Fibroblast of skin of scalp (primary cell): ENCODE data around the gene GRIN2D.
A peak's percentile ranks its signal among the peaks of the same experiment; 100 is the strongest.
"Not testable (repeated sequence)": the region's sequence is repeated elsewhere in the genome, so short reads cannot be mapped to it uniquely, and the experiment has no call there.

Experiments used
- DNase-seq: peaks from one replicate; pipeline ENCODE4 v3.0.0-alpha.2; 2013

The GRIN2D gene

DNA sequence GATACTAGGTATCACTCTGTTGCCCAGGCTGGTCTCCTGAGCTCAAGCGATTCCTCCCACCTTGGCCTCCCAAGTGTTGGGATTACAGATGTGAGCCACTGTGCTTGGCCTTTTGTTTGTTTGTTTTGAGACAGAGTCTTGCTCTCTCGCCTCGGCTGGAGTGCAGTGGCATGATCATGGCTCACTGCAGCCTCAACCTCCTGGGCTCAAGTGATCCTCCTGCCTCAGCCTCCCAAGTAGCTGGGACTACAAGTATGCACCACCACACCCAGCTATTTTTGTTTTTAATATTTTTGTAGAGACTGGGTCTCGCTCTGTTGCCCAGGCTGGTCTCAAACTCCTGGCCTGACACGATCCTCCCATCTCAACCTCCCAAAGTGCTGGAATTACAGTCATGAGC is 21.7 kb upstream of the GRIN2D start:
- DNase-seq = not testable (repeated sequence)

DNA sequence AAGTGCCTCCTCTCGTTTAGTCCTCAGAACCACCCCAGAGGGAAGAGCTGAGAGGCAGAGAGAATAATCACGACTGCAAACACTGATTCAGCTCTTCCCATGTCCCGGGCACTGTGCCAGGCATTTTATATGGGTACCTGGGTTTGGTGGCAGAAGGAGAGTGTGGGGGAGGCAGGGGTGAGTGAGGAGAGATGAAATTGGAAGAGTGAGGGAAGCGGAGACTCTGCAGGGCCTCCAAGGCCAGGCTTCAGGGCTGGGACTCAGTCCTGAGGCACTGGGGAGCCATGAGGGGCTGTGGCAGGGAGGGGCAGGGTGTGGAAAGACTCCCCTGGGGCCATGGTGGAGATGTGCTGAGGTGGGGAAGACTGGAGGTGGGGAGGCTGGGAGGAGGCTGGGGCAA is 20.6 kb upstream of the GRIN2D start:
- DNase-seq = no peak

DNA sequence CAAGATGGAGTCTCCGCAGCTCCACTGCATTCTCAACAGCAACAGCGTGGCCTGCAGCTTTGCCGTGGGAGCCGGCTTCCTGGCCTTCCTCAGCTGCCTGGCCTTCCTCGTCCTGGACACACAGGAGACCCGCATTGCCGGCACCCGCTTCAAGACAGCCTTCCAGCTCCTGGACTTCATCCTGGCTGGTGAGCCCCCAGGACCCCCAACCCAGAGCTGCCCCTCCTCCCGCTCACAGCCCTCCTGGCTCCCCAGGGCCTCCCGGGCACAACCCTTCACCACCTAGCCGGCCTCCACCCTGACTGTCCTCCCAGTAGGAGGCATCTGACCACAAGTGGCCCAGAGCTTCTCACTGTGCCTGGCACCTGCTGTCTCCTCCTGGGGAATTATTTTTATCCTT is 19.9 kb upstream of the GRIN2D start:
- DNase-seq = no peak

DNA sequence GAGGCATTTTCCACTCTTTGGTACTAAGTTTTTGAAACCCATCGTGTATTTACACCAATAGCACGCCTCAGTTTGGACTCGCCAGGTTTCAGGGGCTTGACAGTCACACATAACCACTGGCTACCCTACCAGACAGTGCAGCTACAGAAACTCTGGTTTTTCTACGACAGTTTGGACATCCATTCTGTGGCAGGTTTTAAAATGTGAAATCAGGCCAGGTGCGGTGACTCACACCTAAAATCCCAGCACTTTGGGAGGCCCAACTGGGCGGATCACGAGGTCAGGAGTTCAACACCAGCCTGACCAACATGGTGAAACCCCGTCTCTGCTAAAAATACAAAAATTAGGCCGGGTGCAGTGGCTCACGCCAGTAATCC is 15.3 kb upstream of the GRIN2D start:
- DNase-seq = no peak

- no peak for DNase-seq
Observed at GRCh38 chr19:48379058-48379457, 14.4 kb upstream of the GRIN2D start.

- no peak for DNase-seq
Observed at GRCh38 chr19:48381178-48381950, 12.1 kb upstream of the GRIN2D start.

DNA sequence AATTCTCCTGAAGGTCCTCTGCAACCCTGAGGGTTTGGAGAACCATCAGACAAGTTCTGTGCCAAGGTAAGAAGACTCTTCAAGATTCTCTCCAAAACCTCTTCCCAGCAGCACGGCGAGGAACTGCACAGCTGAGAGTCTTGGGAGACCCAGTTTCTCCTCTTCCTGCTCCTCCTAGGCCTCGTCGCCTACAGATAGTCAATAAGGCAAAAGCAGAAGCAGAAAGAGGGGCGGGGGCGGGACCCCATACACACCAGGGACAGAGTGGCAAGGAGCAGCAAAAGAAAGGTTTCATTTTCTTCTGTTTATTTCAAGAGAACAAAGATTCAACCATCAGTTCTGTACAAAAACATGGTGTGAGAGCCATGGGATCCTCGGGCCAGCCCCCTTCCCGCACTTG is 11.2 kb upstream of the GRIN2D start:
- no peak for DNase-seq

GRCh38 chr19:48385461-48386087 is 7.9 kb upstream of the GRIN2D start:
- no peak for DNase-seq

GRCh38 chr19:48386981-48387380 is 6.5 kb upstream of the GRIN2D start:
- DNase-seq = no peak

DNA sequence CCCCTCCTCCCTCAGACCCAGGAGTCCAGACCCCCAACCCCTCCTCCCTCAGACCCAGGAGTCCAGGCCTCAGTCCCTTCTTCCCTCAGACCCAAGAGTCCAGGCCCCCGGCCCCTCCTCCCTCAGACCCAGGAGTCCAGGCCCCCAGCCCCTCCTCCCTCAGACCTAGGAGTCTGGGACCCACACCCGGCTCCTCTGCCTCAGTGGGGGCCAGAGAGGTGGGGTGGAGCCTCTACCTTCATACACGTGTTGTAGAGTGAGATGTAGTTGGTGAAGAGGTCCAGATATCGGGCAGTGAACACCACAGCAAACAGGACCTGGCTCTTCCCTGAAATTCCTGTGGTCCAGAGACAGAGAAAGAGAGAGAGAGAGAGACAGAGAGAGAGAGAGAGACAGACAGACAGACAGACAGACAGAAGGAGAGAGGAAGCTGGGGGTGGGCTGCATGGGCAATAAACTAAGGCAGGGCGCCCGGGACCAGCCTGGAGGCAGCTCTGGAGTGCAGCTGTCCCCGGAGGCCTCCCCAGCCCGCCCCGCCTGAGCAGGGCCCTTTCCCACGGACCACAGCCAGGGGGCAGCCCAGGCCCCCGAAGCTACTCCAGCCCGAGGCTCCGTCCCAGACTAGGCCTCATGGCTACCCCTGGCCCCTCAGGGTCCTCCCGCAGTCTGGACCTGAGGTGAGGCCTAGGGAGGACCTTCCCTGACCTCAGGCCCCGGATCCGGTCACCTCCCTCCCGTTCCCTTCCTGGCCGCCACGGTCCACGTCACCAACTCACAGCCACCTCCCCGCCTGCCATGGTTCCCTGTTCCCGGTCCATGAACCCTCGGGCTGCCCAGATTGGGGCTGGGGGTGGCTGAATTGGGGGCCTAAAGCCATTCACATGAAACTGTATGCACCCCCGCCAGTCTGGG is 3.0 kb upstream of the GRIN2D start:
- peak; percentile 62 for DNase-seq

DNA sequence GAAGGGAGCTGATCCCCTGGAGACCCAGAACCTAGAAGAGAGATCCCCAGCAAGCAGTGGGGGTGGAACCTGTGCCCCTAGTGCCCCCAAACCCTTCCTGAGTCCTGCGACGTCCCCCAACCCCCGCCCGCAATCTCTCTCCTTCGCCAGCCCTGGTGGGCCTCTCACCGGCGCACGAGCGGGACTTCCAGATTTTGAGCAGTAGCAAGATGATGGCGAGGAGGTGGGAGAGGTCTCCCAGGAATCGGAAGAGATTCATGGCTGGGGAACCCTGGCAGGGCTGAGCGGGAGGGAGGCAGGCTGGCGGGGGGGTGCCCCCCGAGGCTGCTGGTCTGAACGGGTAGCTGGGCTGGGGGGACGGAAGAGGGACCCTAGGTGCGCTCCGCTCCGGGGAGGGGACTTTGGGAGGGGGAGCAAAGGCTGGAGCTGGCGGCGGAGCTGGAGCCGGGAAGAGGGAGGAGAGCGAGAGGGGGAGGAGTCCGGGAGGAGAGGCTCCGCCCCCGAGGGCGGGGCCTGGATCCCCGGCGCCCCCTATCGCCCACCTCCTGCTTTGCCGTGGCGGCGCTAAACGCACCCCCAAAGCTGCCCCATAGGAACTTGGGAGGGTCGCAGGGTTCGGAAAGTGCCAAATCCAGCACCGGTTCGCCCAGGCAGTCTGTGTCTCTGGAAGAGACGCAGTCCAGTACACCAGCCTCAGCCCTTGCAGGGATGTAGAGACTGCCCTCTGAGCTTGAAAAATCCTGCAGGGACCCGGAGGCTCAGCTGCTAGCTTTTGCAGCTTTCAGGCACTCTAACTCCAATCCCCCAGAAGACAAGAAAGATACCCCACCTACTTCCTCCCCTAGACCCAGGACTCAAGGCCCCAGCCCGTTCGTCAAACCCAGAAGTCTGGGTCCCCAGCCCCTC is 2.1 kb upstream of the GRIN2D start, which contains the start of gene KDELR1:
Gene KDELR1, minus strand, starts transcription at position 452 of the 906 bp plus-strand sequence. Its CDS starts 193 bp downstream, at position 259.
- peak; percentile 77 for DNase-seq

DNA sequence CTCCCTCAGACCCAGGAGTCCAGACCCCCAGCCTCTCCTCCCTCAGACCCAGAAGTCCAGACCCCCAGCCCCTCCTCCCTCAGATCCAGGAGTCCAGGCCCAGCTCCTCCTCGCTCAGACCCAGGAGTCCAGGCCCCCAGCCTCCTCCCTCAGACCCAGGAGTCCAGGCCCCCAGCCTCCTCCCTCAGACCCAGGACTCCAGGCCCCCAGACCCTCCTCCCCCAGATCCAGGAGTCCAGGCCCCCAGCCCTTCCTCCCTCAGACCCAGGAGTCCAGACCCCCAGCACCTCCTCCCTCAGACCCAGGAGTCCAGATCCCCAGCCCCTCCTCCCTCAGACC is 1.5 kb upstream of the GRIN2D start:
- not testable (repeated sequence) for DNase-seq

- DNase-seq = no peak
Observed at GRCh38 chr19:48392860-48393558, 459 bp upstream of the GRIN2D start.

GRCh38 chr19:48394331-48395169 is 1.1 kb downstream of the GRIN2D start:
- no peak for DNase-seq

DNA sequence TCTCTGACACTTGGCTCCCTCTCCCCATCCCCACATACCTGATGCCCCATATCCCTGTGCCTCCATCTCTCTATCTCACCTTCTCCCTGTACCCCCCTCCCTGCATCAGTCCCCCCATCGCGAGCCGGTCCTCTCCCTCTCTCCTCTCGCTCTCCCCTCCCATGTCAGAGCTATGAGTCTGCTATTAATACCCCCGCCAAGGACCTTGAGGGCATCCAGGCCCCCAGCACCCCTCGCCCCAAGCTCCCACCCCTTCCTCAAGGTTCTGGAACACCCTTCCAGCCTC is 1.6 kb downstream of the GRIN2D start:
- no peak for DNase-seq

- no peak for DNase-seq
Observed at GRCh38 chr19:48395499-48395898, 2.0 kb downstream of the GRIN2D start.

GRCh38 chr19:48396016-48396823 is 2.8 kb downstream of the GRIN2D start:
- no peak for DNase-seq

DNA sequence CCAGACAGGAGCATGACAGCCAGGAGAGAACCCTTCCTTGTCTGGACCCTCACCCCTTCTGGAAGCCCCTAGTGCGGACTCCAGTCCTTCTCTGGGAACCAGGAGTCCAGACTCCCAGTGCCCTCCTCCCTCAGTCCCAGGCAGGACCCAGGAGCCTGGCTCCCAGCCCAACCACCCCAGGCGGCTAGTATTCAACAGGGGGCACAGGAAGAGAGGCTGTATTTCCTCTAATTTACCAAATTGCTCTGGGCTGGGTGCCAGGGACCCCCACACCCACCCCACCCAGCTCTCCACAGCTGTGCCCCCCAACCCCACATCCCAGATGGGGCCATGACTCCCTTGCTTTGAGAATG is 3.3 kb downstream of the GRIN2D start:
- DNase-seq = no peak

DNA sequence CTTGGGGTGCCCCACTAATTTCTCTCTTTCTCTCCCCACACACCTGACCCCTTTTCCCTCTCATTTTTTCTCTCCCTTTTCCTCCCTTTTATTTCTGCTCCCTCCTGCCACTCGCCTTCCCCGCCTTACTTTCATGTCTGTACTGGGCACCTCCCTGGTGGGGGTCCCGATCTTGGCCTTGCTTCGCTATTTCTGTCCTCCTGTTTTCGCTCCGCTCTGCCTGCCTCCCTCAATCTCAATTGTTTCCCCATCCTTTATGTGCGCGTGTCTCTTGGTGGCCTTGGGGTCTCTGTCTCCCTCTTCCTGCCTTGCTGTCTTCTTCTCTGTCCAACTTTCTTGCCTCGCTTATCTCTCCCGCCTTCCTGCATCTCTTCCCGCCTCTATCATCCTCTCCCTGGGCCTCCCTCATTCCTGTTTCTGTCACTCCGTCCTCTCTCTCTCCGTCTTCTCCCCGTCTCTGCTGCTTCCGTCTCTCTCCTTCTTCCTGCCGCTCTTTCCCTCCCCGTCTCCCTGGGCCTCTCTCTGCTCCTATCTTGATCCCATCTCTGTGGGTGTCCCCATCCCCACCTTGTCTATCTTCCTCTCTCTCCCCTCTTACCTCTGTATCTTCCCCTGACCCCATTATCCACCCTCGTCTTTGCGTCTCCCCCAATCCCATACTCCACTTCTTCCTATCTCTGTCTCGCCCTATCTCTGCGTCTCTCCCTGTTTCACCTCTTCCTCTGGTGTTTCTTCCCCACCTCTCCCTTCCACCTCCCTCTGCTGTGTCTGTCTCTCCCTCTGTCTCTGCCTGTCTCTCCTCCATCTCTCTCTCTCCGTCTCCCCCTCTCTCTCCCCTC is 4.0 kb downstream of the GRIN2D start:
- DNase-seq = no peak
